Activated B cell treated with CpG ODN at 0.5 μM for 24 hours (primary cell): ENCODE results near the gene PRLR. TPM values are rescaled to one million over a fixed set of nuclear protein-coding genes. Genes with fewer than 3 reads are reported as not detected.

Experiments
- ATAC-seq: fragments of 200-7000 bp; cut with Tn5 transposase; one replicate; pipeline ENCODE4 v1.10.0; 2021; ENCODE audit warnings: low read depth, mild to moderate bottlenecking, moderate library complexity
- CTCF ChIA-PET: fragments of 350-600 bp; sonication (Branson Sonifier 250); formaldehyde crosslinking; loops from one replicate; lab custom pipeline; 2021; ENCODE audit warnings: antibody characterized with exemption; lab: Charles Lee
- POLR2A ChIA-PET: fragments of 350-600 bp; sonication (Branson Sonifier 250); formaldehyde crosslinking; loops from one replicate; lab custom pipeline; 2021; ENCODE audit warnings: antibody characterized with exemption; lab: Charles Lee
- DNase-seq: peaks from one replicate; pipeline ENCODE4 v3.0.0; 2022
- H3K27ac Mint-ChIP-seq: one replicate; pipeline ENCODE4 v1.8.0; 2020; ENCODE audit warnings: mixed read lengths
- H3K27me3 Mint-ChIP-seq: one replicate; pipeline ENCODE4 v1.8.0; 2021; ENCODE audit warnings: mixed read lengths
- H3K36me3 Mint-ChIP-seq: one replicate; pipeline ENCODE4 v1.8.0; 2021; ENCODE audit warnings: low read depth, mixed read lengths
- H3K4me1 Mint-ChIP-seq: one replicate; pipeline ENCODE4 v1.8.0; 2021; ENCODE audit warnings: mixed read lengths
- H3K4me3 Mint-ChIP-seq: one replicate; pipeline ENCODE4 v1.8.0; 2020; ENCODE audit warnings: mild to moderate bottlenecking, mixed read lengths
- H3K9me3 Mint-ChIP-seq: one replicate; pipeline ENCODE4 v1.8.0; 2020; ENCODE audit warnings: mixed read lengths
- intact Hi-C: fragments of 100-400 bp; cut with micrococcal nuclease; formaldehyde crosslinking; loops from one replicate; pipeline ENCODE4 v1.15.1; 2024
- total RNA-seq: library from RNA; stranded (reverse); gene quantifications from 2 replicates; pipeline ENCODE4 v1.2.3, GENCODE V29; 2022
- TF ChIP-seq, protein P1 (sequence below): fragments of 200-600 bp; IDR thresholded peaks from one replicate; pipeline ENCODE4 v1.8.0; 2022; ENCODE audit warnings: antibody characterized with exemption, mild to moderate bottlenecking

The PRLR gene
- total RNA-seq, 1 donor from 2014 or later: 3.7 TPM

DNA sequence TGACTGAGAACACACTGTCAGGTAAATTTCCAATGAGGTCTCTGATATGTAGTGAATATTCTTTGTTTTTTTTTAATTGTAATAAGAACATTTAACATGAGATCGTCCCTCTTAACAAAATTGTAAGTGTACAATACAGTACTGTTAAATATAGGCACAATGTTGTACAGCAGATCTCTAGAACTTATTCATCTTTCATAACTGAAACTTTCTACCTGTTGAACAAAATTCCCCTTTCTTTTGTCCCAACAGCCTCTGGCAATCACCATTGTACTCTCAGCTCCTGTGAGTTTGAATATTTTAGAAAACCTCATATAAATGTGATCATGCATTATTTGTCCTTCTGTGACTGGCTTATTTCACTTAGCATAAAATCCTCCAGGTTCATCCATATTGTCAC lies 10.6 kb upstream of the PRLR start:
- no peak overlapping the region for H3K4me3 Mint-ChIP-seq
- ATAC-seq (no peak), DNase-seq (no peak)
- H3K4me1 Mint-ChIP-seq: no peaks in the 10 kb centered on the region
- POLR2A ChIA-PET: no interaction called here
- no peak overlapping the region for H3K27ac Mint-ChIP-seq
- H3K36me3 Mint-ChIP-seq: no peaks in the 10 kb centered on the region
- H3K27me3 Mint-ChIP-seq: no peaks in the 10 kb centered on the region
- CTCF ChIA-PET: no interaction called here
- H3K9me3 Mint-ChIP-seq: no peaks in the 10 kb centered on the region
- intact Hi-C loops: no loop called here
- TF ChIP-seq, protein P1, sequence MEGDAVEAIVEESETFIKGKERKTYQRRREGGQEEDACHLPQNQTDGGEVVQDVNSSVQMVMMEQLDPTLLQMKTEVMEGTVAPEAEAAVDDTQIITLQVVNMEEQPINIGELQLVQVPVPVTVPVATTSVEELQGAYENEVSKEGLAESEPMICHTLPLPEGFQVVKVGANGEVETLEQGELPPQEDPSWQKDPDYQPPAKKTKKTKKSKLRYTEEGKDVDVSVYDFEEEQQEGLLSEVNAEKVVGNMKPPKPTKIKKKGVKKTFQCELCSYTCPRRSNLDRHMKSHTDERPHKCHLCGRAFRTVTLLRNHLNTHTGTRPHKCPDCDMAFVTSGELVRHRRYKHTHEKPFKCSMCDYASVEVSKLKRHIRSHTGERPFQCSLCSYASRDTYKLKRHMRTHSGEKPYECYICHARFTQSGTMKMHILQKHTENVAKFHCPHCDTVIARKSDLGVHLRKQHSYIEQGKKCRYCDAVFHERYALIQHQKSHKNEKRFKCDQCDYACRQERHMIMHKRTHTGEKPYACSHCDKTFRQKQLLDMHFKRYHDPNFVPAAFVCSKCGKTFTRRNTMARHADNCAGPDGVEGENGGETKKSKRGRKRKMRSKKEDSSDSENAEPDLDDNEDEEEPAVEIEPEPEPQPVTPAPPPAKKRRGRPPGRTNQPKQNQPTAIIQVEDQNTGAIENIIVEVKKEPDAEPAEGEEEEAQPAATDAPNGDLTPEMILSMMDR: no peak

DNA sequence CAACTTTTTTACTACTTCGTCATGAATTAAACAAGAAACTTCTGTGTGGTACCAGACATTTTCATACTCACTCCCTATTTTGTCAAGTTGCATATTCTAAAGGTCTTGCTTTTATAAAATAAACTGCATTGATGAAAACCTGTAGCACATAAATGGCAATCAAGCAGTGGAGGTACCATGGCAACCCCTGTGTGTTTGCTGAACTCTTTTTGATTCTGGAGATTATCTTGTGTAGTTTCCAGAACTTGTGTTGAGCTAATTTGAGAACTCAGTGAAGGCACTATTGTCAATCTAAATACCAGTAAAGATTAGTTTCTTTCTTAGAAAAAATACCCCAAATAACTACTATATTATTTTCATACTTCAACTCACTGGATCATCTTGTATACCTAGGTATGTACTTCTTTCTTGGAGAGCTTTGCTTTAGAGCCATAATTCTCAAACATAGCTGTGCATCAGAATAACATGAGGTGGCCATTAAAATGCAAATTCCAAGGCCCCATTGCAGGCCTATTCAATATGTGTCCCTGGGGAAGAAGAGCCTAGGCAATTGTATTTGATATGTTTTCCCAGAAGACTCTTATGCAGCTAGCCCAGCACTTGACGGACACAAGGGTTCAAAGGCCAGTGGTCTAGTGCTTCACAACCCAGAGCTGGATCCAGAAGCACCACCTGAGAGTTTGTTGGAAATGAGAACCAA lies 9.8 kb upstream of the PRLR start:
- intact Hi-C loops: no loop called here
- no peaks in the 10 kb centered on the region for H3K4me1 Mint-ChIP-seq
- DNase-seq (no peak), ATAC-seq (no peak)
- TF ChIP-seq, protein P1: no peak
- H3K36me3 Mint-ChIP-seq: no peaks in the 10 kb centered on the region
- H3K27me3 Mint-ChIP-seq: no peaks in the 10 kb centered on the region
- no peaks in the 10 kb centered on the region for H3K9me3 Mint-ChIP-seq
- ChIA-PET CTCF (no interaction called here), POLR2A (no interaction called here)
- H3K4me3 Mint-ChIP-seq: no peak overlapping the region
- H3K27ac Mint-ChIP-seq: no peak overlapping the region

DNA sequence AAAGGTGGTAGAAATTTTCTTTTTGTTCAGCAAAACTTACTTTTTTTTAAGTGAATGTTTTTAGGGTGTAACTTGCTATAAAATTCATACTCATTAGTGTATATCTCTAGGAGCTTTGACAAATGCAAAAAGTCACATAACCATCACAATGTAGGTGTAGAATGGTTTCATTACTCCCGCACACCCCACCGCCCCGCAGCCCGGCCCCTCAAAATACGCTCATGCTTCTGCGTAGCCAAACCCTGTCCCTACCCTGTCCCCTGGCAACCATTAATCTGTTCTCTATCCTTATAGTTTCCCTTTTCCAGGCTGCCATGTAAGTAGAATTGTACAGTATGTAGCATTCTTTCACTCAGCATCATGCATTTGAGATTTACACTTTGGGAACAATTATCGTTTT lies 9.2 kb upstream of the PRLR start:
- Mint-ChIP-seq H3K4me1 (no peaks in the 10 kb centered on the region), H3K27me3 (no peaks in the 10 kb centered on the region), H3K4me3 (no peak overlapping the region), H3K9me3 (no peaks in the 10 kb centered on the region), H3K36me3 (no peaks in the 10 kb centered on the region), H3K27ac (no peak overlapping the region)
- TF ChIP-seq, protein P1: no peak
- ATAC-seq: no peak
- ChIA-PET POLR2A (no interaction called here), CTCF (no interaction called here)
- intact Hi-C loops: no loop called here
- DNase-seq: no peak

DNA sequence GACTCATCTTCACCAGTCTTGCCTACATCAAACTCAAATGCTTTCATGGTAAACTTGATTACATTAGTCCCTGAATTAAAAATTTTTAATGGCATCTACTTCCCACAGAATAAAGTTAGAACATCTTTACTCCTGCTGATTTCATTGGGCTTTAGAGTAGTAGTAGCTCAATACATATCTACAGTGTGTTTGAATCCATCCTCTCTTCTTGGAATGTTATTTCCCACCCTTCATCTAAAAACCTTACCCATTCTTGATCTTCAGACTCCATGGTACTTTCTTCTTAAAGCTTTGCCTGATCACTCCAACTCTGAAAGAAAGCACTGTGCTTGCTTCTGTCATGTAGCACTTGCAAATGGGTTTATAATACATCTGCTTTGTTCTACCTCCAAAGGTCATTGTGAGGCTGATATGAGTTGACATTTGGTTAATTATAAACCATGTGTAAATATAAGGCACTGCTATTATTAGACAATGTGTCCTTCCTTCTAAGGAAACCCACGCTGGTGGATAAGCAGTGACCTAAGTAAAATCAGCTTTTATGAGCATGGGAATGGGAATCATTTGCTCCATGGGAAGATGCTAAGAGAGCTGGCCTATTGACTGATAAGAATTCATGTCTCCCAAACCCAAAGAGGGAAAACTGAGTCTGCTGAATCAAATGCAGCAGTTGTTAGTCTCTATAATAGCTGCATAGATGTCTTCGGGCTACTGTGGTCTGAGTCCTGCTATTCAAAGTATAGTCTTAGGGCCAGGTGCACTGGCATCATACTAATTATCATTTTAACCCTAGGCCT lies 7.5 kb upstream of the PRLR start:
- Mint-ChIP-seq H3K27ac (no peak overlapping the region), H3K36me3 (no peaks in the 10 kb centered on the region), H3K27me3 (no peaks in the 10 kb centered on the region), H3K4me1 (no peaks in the 10 kb centered on the region), H3K4me3 (no peak overlapping the region), H3K9me3 (no peaks in the 10 kb centered on the region)
- ChIA-PET POLR2A (no interaction called here), CTCF (no interaction called here)
- intact Hi-C loops: no loop called here
- DNase-seq (no peak), ATAC-seq (no peak)
- TF ChIP-seq, protein P1: no peak

DNA sequence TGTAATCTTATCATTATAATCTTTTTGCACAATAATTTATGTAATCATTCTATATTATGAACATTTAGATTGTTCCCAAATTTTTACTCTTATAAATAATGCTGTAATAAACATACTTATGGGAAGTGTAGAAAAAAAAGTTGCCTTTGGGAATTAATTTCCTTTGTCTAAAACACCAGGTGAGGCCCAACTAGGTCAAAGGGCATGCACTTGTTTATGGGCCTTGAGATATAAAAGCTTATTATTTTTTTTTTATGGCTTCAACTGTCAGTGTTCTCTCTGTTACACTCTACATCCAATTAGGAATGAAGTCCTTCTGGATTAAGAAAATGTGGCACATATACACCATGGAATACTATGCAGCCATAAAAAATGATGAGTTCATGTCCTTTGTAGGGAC lies 6.5 kb upstream of the PRLR start:
- Mint-ChIP-seq H3K4me1 (no peaks in the 10 kb centered on the region), H3K27me3 (peaks cover 2% of the 10 kb centered on the region), H3K36me3 (no peaks in the 10 kb centered on the region), H3K27ac (no peak overlapping the region), H3K9me3 (no peaks in the 10 kb centered on the region), H3K4me3 (no peak overlapping the region)
- ATAC-seq (no peak), DNase-seq (no peak)
- CTCF ChIA-PET: no interaction called here
- TF ChIP-seq, protein P1: no peak
- intact Hi-C loops: no loop called here
- POLR2A ChIA-PET: no interaction called here
